Smooth muscle cell (in vitro differentiated cells): Measurements from ENCODE around the gene ANKRD13B. TPM values are rescaled to one million over a fixed set of nuclear protein-coding genes. Genes with fewer than 3 reads are reported as not detected.

Source experiments
- DNase-seq: peaks from one replicate; lab custom pipeline; 2025; ENCODE audit not compliant: unreplicated experiment; lab: John Stamatoyannopoulos, UW
- H2AFZ ChIP-seq: fragments of 200-600 bp; sonication (generic); 2 replicates; pipeline ENCODE4 v1.6.0; 2016; ENCODE audit warnings: antibody characterized with exemption, low read depth, mild to moderate bottlenecking
- H3F3A ChIP-seq: fragments of 200-600 bp; sonication (generic); 2 replicates; pipeline ENCODE4 v1.6.0; 2017; ENCODE audit warnings: antibody characterized with exemption, low read depth
- H3K27ac ChIP-seq: fragments of 200-600 bp; sonication (generic); 2 replicates; pipeline ENCODE4 v1.5.1; 2016; ENCODE audit warnings: low read depth, mild to moderate bottlenecking
- H3K27me3 ChIP-seq: fragments of 200-600 bp; sonication (generic); 2 replicates; pipeline ENCODE4 v1.6.1; 2016; ENCODE audit warnings: low read depth, mild to moderate bottlenecking
- H3K36me3 ChIP-seq: fragments of 200-600 bp; sonication (generic); 2 replicates; pipeline ENCODE4 v1.5.1; 2016; ENCODE audit warnings: low read depth
- H3K4me1 ChIP-seq: fragments of 200-600 bp; sonication (generic); 2 replicates; pipeline ENCODE4 v1.5.1; 2016; ENCODE audit warnings: low read depth
- H3K4me2 ChIP-seq: fragments of 200-600 bp; sonication (generic); 2 replicates; pipeline ENCODE4 v1.6.0; 2016; ENCODE audit warnings: mild to moderate bottlenecking
- H3K4me3 ChIP-seq: fragments of 200-600 bp; sonication (generic); 2 replicates; pipeline ENCODE4 v1.5.1; 2016; ENCODE audit warnings: mild to moderate bottlenecking
- H3K79me2 ChIP-seq: fragments of 200-600 bp; sonication (generic); 2 replicates; pipeline ENCODE4 v1.6.0; 2016; ENCODE audit warnings: low read depth, mild to moderate bottlenecking
- H3K9ac ChIP-seq: fragments of 200-600 bp; sonication (generic); 2 replicates; pipeline ENCODE4 v1.6.0; 2016; ENCODE audit warnings: low read depth
- H3K9me3 ChIP-seq: fragments of 200-600 bp; sonication (generic); replicated peaks from 2 replicates; pipeline ENCODE4 v1.5.1; 2016; ENCODE audit warnings: low read depth
- H4K20me1 ChIP-seq: fragments of 200-600 bp; sonication (generic); 2 replicates; pipeline ENCODE4 v1.6.0; 2016; ENCODE audit warnings: low read depth
- CTCF ChIP-seq: fragments of 200-600 bp; sonication (generic); IDR thresholded peaks from 2 replicates; pipeline ENCODE4 v1.5.1; 2017; ENCODE audit warnings: borderline replicate concordance, mild to moderate bottlenecking, antibody characterized with exemption; ENCODE audit not compliant: insufficient read depth, poor library complexity, severe bottlenecking
- WGBS: methylation state at CpG from one replicate; pipeline ENCODE4 v1.1.7; 2016; ENCODE audit warnings: low lambda C conversion rate; 5-methylcytosine and 5-hydroxymethylcytosine counted together
- polyA plus RNA-seq: library from polyadenylated mRNA; unstranded; fragments of >200 nt; fragmentation: Nextera tagmentation; extraction: Ambion mirVana; gene quantifications from 2 replicates; pipeline ENCODE4 v1.2.1, GENCODE V29; 2016
- total RNA-seq: library from RNA; depleted of rRNA; stranded (reverse); fragments of >200 nt; gene quantifications from 2 replicates; pipeline ENCODE4 v1.2.3, GENCODE V29; 2014

Gene ANKRD13B
- total and polyA plus RNA-seq, 2 experiments from 2014 or later: 3.6 to 6.8 TPM

DNA sequence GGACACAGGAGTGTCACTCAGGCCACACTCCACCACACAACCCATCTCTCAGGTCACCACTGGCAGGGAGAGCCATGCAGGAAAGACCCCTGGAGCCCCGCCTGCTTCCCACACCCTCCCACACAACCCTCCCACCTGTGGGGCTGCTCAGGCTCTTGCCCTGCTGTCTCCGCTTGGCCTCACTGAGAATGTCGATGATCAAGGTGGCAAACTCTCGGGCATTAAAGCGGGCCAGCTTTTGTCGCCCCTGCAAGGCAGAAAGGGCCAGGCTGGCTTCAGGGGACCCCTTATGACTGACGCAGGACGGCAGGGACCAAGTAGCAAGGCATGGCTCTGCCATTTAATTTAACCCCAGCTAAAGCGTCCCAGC is 15.9 kb upstream of the ANKRD13B start:
- peaks cover 6% of the 10 kb centered on the region for H3K4me1 ChIP-seq
- H3K27ac ChIP-seq: no peak overlapping the region
- no peak overlapping the region for H3K4me2 ChIP-seq
- WGBS: over 99% methylated on average over 9 of the region's 9 CpGs
- no peaks in the 10 kb centered on the region for H3K9me3 ChIP-seq
- H3F3A ChIP-seq: no peaks in the 10 kb centered on the region
- H3K79me2 ChIP-seq: no peaks in the 10 kb centered on the region
- H3K9ac ChIP-seq: no peak overlapping the region
- no peaks in the 10 kb centered on the region for H3K36me3 ChIP-seq
- H3K27me3 ChIP-seq: no peaks in the 10 kb centered on the region
- H3K4me3 ChIP-seq: no peak overlapping the region
- DNase-seq: no peak
- TF ChIP-seq CTCF: no peak
- peaks cover 7% of the 10 kb centered on the region for H4K20me1 ChIP-seq
- H2AFZ ChIP-seq: no peak overlapping the region

GRCh38 chr17:29577385-29578211 is 15.3 kb upstream of the ANKRD13B start:
- TF ChIP-seq CTCF: no peak
- no peak overlapping the region for H3K4me3 ChIP-seq
- no peaks in the 10 kb centered on the region for H3K79me2 ChIP-seq
- no peak overlapping the region for H3K9ac ChIP-seq
- H2AFZ ChIP-seq: no peak overlapping the region
- H3K9me3 ChIP-seq: no peaks in the 10 kb centered on the region
- H3K4me1 ChIP-seq: peaks cover 3% of the 10 kb centered on the region
- no peaks in the 10 kb centered on the region for H3K27me3 ChIP-seq
- H3K27ac ChIP-seq: no peak overlapping the region
- H3K36me3 ChIP-seq: no peaks in the 10 kb centered on the region
- H3F3A ChIP-seq: no peaks in the 10 kb centered on the region
- H4K20me1 ChIP-seq: peaks cover 11% of the 10 kb centered on the region
- H3K4me2 ChIP-seq: no peak overlapping the region
- no peak for DNase-seq
- WGBS: 94% methylated on average over 20 of the region's 22 CpGs

GRCh38 chr17:29578626-29579485 is 14.1 kb upstream of the ANKRD13B start:
- Histone ChIP-seq H3K27me3 (no peaks in the 10 kb centered on the region), H3K4me2 (no peak overlapping the region), H4K20me1 (peaks cover 17% of the 10 kb centered on the region), H3K79me2 (peaks cover 8% of the 10 kb centered on the region), H3K4me1 (no peaks in the 10 kb centered on the region), H3K27ac (no peak overlapping the region), H3K36me3 (no peaks in the 10 kb centered on the region), H3F3A (no peaks in the 10 kb centered on the region), H2AFZ (no peak overlapping the region), H3K9me3 (no peaks in the 10 kb centered on the region), H3K4me3 (no peak overlapping the region), H3K9ac (no peak overlapping the region)
- no peak for TF ChIP-seq CTCF
- 97% methylated on average over 14 of the region's 14 CpGs for WGBS
- DNase-seq: no peak
